Keratinocyte (primary cell): Measurements from ENCODE around the gene ITGBL1. TPM values are rescaled to one million over a fixed set of nuclear protein-coding genes. Genes with fewer than 3 reads are reported as not detected.

Experiments used
- DNase-seq: peaks from one replicate; pipeline ENCODE4 v3.0.0-alpha.2; 2011; ENCODE audit warnings: low read depth, missing footprints, low spot score
- FAIRE-seq: peaks from 2 replicates; lab custom pipeline; 2011; peaks lifted over from hg19 to GRCh38; lab: Jason Lieb, UNC
- H2AFZ ChIP-seq: 2 replicates; pipeline ENCODE4 v1.6.0; 2012; ENCODE audit warnings: low read length, control low read depth, inconsistent platforms; ENCODE audit not compliant: control insufficient read depth
- H3K27ac ChIP-seq: 2 replicates; pipeline ENCODE4 v1.5.1; 2011; ENCODE audit warnings: low read length; ENCODE audit not compliant: control insufficient read depth, insufficient read depth
- H3K27me3 ChIP-seq: 3 replicates; pipeline ENCODE4 v1.6.0; 2011; ENCODE audit warnings: low read length; ENCODE audit not compliant: control insufficient read depth, insufficient read depth; ENCODE audit errors: extremely low read depth
- H3K36me3 ChIP-seq, 2 experiments: 2 replicates in 1 of 2; 3 replicates in 1 of 2; pipeline ENCODE4 v1.5.1; 2011; ENCODE audit warnings: low read length in 2 of 2, mild to moderate bottlenecking in 1 of 2; ENCODE audit not compliant: control insufficient read depth in 2 of 2, insufficient read depth in 2 of 2; ENCODE audit errors: extremely low read depth in 1 of 2
- H3K4me1 ChIP-seq: 3 replicates; pipeline ENCODE4 v1.5.1; 2011; ENCODE audit warnings: low read length; ENCODE audit not compliant: control insufficient read depth, insufficient read depth; ENCODE audit errors: extremely low read depth
- H3K4me2 ChIP-seq: 3 replicates; pipeline ENCODE4 v1.6.0; 2011; ENCODE audit warnings: low read depth, low read length; ENCODE audit not compliant: control insufficient read depth, insufficient read depth; ENCODE audit errors: extremely low read depth
- H3K4me3 ChIP-seq, 3 experiments: fragments of 200-600 bp in 1 of 3; sonication (generic) in 1 of 3; 2 replicates in 2 of 3; 3 replicates in 1 of 3; pipeline ENCODE4 v1.5.1; 2011 to 2016; ENCODE audit warnings: low read length in 3 of 3, mild to moderate bottlenecking in 3 of 3, control low read depth in 2 of 3, inconsistent platforms in 1 of 3, low read depth in 1 of 3, mixed read lengths in 1 of 3, mixed run types in 1 of 3, moderate library complexity in 1 of 3; ENCODE audit not compliant: control insufficient read depth in 2 of 3, insufficient read depth in 2 of 3; ENCODE audit errors: extremely low read depth in 1 of 3
- H3K79me2 ChIP-seq: 2 replicates; pipeline ENCODE4 v1.6.0; 2012; ENCODE audit warnings: low read length; ENCODE audit not compliant: control insufficient read depth, insufficient read depth
- H3K9ac ChIP-seq: 3 replicates; pipeline ENCODE4 v1.6.0; 2011; ENCODE audit warnings: low read length; ENCODE audit not compliant: control insufficient read depth, insufficient read depth; ENCODE audit errors: extremely low read depth
- H3K9me1 ChIP-seq: 3 replicates; pipeline ENCODE4 v1.6.0; 2011; ENCODE audit warnings: low read length; ENCODE audit not compliant: control insufficient read depth, insufficient read depth; ENCODE audit errors: extremely low read depth
- H3K9me3 ChIP-seq: 2 replicates; pipeline ENCODE4 v1.5.1; 2012; ENCODE audit warnings: low read depth, low read length; ENCODE audit not compliant: control insufficient read depth
- H4K20me1 ChIP-seq: 3 replicates; pipeline ENCODE4 v1.6.0; 2011; ENCODE audit warnings: low read length; ENCODE audit not compliant: control insufficient read depth, insufficient read depth; ENCODE audit errors: extremely low read depth
- EZH2 ChIP-seq: IDR thresholded peaks from one replicate; pipeline ENCODE4 v1.6.1; 2012; ENCODE audit warnings: inconsistent platforms, mild to moderate bottlenecking, low read length, moderate library complexity
- dilution Hi-C: fragments of 300-500 bp; cut with MboI; formaldehyde crosslinking; loops from one replicate; pipeline ENCODE4 v1.7.0; 2020; ENCODE audit warnings: low sequenced_read_pairs; ENCODE audit not compliant: extremely low pct_ligation_motif_present
- polyA plus RNA-seq, 5 experiments: library from polyadenylated mRNA; depleted of rRNA in 3 of 5; stranded (reverse) in 3 of 5; stranded (forward) in 1 of 5; unstranded in 1 of 5; fragments of >200 nt; gene quantifications; 1 replicate in 1 of 5; 2 replicates in 3 of 5; 3 replicates in 1 of 5; pipeline versions ENCODE4 v1.2.1 to v1.2.3, GENCODE V29; 2011 to 2012; ENCODE audit warnings: missing spikeins in 2 of 5, low read depth in 1 of 5, low replicate concordance in 1 of 5
- TF ChIP-seq, protein P1 (sequence below), 3 experiments: IDR thresholded peaks in 1 of 3; conservative IDR thresholded peaks in 1 of 3; optimal IDR thresholded peaks in 1 of 3; 2 replicates in 2 of 3; 3 replicates in 1 of 3; pipeline versions ENCODE3 to v1.5.1; 2011; ENCODE audit warnings: low read length in 3 of 3, mild to moderate bottlenecking in 3 of 3, moderate library complexity in 2 of 3, control low read depth in 1 of 3, inconsistent platforms in 1 of 3; ENCODE audit not compliant: insufficient read depth in 2 of 3; ENCODE audit errors: extremely low read depth in 1 of 3

The ITGBL1 gene
- polyA plus RNA-seq, 1 donor (not counting 4 experiments of a cell fraction or from before 2014, with no cell fraction given): 2.1 TPM

DNA sequence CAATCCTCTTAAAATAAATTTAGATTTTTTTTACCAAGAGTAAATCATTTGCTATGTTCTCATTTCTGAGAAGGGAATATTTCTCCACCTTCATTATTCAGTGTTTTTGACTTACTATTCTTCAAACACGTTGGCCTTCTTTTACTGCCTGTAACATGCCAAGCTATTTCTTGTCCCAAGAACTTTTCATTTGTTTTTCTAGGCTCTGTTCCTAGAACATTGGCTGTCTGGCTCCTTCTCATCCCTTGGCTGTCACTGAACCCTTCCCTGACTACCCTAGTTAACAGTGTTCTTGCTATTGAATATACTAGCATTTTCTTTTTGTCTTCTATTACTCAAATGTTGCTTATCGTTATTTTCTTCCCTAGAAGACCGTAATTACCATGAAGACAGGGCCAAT, 248.1 kb downstream of the ITGBL1 start:
- DNase-seq: no peak
- Histone ChIP-seq H3K27me3 (no peaks in the 10 kb centered on the region), H3K79me2 (no peaks in the 10 kb centered on the region), H3K27ac (no peak overlapping the region), H3K9me1 (no peaks in the 10 kb centered on the region), H4K20me1 (no peaks in the 10 kb centered on the region), H3K4me1 (no peaks in the 10 kb centered on the region), H3K4me2 (no peak overlapping the region), H3K36me3 (no peaks in the 10 kb centered on the region), H3K9me3 (no peaks in the 10 kb centered on the region), H3K4me3 (no peak overlapping the region), H3K9ac (no peak overlapping the region), H2AFZ (no peak overlapping the region)
- dilution Hi-C loops: no loop called here
- TF ChIP-seq EZH2: no peak
- TF ChIP-seq, protein P1, sequence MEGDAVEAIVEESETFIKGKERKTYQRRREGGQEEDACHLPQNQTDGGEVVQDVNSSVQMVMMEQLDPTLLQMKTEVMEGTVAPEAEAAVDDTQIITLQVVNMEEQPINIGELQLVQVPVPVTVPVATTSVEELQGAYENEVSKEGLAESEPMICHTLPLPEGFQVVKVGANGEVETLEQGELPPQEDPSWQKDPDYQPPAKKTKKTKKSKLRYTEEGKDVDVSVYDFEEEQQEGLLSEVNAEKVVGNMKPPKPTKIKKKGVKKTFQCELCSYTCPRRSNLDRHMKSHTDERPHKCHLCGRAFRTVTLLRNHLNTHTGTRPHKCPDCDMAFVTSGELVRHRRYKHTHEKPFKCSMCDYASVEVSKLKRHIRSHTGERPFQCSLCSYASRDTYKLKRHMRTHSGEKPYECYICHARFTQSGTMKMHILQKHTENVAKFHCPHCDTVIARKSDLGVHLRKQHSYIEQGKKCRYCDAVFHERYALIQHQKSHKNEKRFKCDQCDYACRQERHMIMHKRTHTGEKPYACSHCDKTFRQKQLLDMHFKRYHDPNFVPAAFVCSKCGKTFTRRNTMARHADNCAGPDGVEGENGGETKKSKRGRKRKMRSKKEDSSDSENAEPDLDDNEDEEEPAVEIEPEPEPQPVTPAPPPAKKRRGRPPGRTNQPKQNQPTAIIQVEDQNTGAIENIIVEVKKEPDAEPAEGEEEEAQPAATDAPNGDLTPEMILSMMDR (optimal IDR thresholded peaks at IDR 0.05 in 1 of 3, IDR thresholded peaks at IDR 0.05 in 1 of 3, conservative IDR thresholded peaks at IDR 0.05 in 1 of 3; ENCODE audit: extremely low read depth in 1 of 3, insufficient read depth in 2 of 3, low read length in 3 of 3): no peak
- no peak for FAIRE-seq

DNA sequence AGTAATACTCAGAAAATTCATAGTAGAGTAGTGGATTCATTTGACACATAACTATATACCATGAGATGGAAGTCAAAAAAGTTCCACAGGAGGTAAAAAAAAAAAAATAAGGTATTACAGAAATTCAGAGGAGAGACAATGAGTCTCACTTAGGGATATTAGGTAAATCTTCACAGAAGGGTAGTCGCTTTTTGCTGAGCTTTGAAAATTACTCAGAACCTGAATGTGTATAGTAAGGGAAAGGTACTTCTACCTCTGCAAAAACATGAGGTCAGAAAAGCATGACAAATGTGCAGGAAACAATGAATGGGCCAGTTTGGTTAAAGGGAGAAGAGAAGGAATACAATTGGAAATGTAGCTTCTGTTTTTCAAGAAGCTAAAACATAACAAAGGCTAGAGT, 250.6 kb downstream of the ITGBL1 start:
- H3K27me3 ChIP-seq: no peaks in the 10 kb centered on the region
- no peak overlapping the region for H3K9ac ChIP-seq
- DNase-seq (no peak), FAIRE-seq (no peak)
- no peaks in the 10 kb centered on the region for H3K4me1 ChIP-seq
- no peak overlapping the region for H3K27ac ChIP-seq
- no peak overlapping the region for H3K4me2 ChIP-seq
- no peaks in the 10 kb centered on the region for H3K9me1 ChIP-seq
- H3K4me3 ChIP-seq: no peak overlapping the region
- H3K79me2 ChIP-seq: no peaks in the 10 kb centered on the region
- dilution Hi-C loops: no loop called here
- H4K20me1 ChIP-seq: no peaks in the 10 kb centered on the region
- no peaks in the 10 kb centered on the region for H3K36me3 ChIP-seq
- TF ChIP-seq EZH2: no peak
- TF ChIP-seq, protein P1 (optimal IDR thresholded peaks at IDR 0.05 in 1 of 3, IDR thresholded peaks at IDR 0.05 in 1 of 3, conservative IDR thresholded peaks at IDR 0.05 in 1 of 3; ENCODE audit: extremely low read depth in 1 of 3, insufficient read depth in 2 of 3, low read length in 3 of 3): no peak
- H3K9me3 ChIP-seq: no peaks in the 10 kb centered on the region
- no peak overlapping the region for H2AFZ ChIP-seq
